ENCODE measurements around the gene BICDL2. TPM values are rescaled to one million over a fixed set of nuclear protein-coding genes. Genes with fewer than 3 reads are reported as not detected.

The BICDL2 gene
- total and polyA plus RNA-seq, 7 donors, result 0.36 to 83.8 (median 62.5) TPM; not detected in 2

DNA sequence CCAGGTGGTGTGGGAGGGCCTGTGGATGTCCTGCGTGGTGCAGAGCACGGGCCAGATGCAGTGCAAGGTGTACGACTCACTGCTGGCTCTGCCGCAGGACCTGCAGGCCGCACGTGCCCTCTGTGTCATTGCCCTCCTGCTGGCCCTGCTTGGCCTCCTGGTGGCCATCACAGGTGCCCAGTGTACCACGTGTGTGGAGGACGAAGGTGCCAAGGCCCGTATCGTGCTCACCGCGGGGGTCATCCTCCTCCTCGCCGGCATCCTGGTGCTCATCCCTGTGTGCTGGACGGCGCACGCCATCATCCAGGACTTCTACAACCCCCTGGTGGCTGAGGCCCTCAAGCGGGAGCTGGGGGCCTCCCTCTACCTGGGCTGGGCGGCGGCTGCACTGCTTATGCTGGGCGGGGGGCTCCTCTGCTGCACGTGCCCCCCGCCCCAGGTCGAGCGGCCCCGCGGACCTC, 23.2 kb downstream of the BICDL2 start:
- H3K4me3 ChIP-seq, result no peak overlapping the region
- no peak for TF ChIP-seq POLR2A (IDR thresholded peaks at IDR 0.05)
- TF ChIP-seq, protein P1, sequence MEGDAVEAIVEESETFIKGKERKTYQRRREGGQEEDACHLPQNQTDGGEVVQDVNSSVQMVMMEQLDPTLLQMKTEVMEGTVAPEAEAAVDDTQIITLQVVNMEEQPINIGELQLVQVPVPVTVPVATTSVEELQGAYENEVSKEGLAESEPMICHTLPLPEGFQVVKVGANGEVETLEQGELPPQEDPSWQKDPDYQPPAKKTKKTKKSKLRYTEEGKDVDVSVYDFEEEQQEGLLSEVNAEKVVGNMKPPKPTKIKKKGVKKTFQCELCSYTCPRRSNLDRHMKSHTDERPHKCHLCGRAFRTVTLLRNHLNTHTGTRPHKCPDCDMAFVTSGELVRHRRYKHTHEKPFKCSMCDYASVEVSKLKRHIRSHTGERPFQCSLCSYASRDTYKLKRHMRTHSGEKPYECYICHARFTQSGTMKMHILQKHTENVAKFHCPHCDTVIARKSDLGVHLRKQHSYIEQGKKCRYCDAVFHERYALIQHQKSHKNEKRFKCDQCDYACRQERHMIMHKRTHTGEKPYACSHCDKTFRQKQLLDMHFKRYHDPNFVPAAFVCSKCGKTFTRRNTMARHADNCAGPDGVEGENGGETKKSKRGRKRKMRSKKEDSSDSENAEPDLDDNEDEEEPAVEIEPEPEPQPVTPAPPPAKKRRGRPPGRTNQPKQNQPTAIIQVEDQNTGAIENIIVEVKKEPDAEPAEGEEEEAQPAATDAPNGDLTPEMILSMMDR (IDR thresholded peaks at IDR 0.05), result no peak
- no peak for TF ChIP-seq POLR2AphosphoS5 (IDR thresholded peaks at IDR 0.05)
- no peak for TF ChIP-seq EP300 (IDR thresholded peaks at IDR 0.05)
- intact Hi-C loops (cut with DNase I), result no loop called here
- peaks cover 0 to 10% (median 8%) of the 10 kb centered on the region in 4 donors for H3K4me1 ChIP-seq
- H3K27me3 ChIP-seq, result peaks cover 31 to 76% (median 67%) of the 10 kb centered on the region in 3 donors
- no peaks in the 10 kb centered on the region for H3K36me3 ChIP-seq
- 77 to 84% methylated on average over 27 of the region's 27 CpGs for WGBS, 2 donors
- no peak for DNase-seq
- no peak overlapping the region for H3K27ac ChIP-seq
- H3K9me3 ChIP-seq, result no peaks in the 10 kb centered on the region

DNA sequence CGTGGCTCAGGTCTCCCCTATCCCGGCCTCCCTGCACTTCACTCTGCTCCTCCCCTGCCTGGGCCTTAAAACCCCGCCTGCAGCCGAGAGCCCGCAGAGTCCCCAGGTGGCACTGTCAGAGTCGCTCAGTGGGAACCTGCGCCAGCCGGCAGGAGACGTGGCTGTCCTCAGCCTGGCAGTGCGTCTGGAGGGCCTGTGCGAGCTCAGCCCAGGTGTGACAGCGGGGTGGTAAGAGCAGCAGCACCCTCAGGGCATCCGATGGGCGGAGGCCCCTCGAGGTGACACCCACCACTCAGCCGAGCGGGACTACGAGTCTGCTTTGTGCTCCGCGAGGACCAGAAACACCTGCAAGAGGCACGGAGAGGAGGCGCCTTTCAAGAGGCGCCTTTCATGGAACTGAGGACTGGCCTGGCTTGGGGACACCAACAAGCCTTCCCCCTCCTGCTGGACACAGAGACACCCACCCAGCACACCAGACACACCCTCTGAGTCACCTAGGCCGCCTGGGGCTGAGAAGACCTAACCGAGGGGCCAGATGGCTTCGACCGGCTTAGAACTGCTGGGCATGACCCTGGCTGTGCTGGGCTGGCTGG, 23.8 kb downstream of the BICDL2 start, which contains the start of gene CLDN9:
CLDN9 (plus strand) TSS at position 96 of the 593 bp plus-strand sequence; CDS start at position 536, 440 bp downstream.
- intact Hi-C loops (cut with DNase I), result no loop called here
- Histone ChIP-seq H3K9me3 (no peaks in the 10 kb centered on the region), H3K4me1 (peaks cover 0 to 7% (median 4%) of the 10 kb centered on the region in 4 donors), H3K27me3 (peaks cover 30 to 76% (median 67%) of the 10 kb centered on the region in 3 donors), H3K27ac (no peak within 1 kb of the TSS), H3K4me3 (no peak within 1 kb of the TSS), H3K36me3 (no peaks in the 10 kb centered on the region)
- DNase-seq, result no peak
- 27 to 43% methylated on average over 27 of the region's 27 CpGs for WGBS, 2 donors
- TF ChIP-seq POLR2AphosphoS5 (IDR thresholded peaks at IDR 0.05) (no peak), EP300 (IDR thresholded peaks at IDR 0.05) (no peak), POLR2A (IDR thresholded peaks at IDR 0.05) (no peak)
- TF ChIP-seq, protein P1 (IDR thresholded peaks at IDR 0.05), result no peak

DNA sequence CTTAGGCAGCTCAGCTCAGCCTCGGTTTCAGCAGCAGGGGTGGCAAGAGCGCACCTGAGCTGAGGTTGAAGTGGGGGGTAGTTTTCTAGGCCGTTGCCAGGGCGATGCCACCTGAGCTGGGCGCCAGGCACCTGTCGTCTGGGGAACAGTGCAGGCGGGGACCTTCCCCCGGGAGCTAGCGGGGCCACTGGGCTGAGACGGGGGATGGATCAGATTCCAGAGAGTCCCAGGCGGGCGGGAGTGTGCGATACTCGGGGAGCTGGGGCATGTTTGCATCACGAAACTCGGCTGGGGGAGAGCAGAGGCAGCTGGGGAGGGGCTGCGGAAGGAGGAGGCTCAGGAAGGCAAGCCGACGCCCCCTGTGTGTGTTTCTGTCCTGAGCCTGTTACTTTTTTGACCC, 24.5 kb downstream of the BICDL2 start:
- Histone ChIP-seq H3K27ac (no peak overlapping the region), H3K27me3 (peaks cover 23 to 76% (median 67%) of the 10 kb centered on the region in 3 donors), H3K36me3 (no peaks in the 10 kb centered on the region), H3K4me3 (no peak overlapping the region), H3K9me3 (no peaks in the 10 kb centered on the region), H3K4me1 (no peaks in the 10 kb centered on the region)
- 13 to 34% methylated on average over 19 of the region's 19 CpGs for WGBS, 2 donors
- DNase-seq, result no peak
- intact Hi-C loops (cut with DNase I), result no loop called here
- TF ChIP-seq EP300 (IDR thresholded peaks at IDR 0.05) (no peak), POLR2AphosphoS5 (IDR thresholded peaks at IDR 0.05) (no peak), POLR2A (IDR thresholded peaks at IDR 0.05) (no peak)
- TF ChIP-seq, protein P1 (IDR thresholded peaks at IDR 0.05), result no peak

DNA sequence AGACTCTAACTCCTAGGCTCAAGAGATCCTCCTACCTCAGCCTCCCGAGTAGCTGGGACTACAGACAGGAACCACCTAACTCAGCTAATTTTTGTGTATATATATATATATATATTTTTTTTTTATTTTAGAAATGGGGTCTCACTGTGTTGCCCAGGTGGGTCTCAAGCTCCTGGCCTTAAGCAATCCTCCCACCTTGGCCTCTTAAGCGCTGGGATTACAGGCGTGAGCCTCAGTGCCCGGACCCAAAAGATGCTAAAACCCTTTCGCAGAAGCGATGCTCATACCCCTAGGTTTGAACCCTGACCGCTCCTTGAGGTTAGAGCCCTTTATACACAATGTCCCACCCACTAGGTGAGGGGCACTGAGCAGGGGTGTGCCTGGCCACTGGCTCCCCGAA, 26.2 kb downstream of the BICDL2 start:
- intact Hi-C loops (cut with DNase I), result no loop called here

DNA sequence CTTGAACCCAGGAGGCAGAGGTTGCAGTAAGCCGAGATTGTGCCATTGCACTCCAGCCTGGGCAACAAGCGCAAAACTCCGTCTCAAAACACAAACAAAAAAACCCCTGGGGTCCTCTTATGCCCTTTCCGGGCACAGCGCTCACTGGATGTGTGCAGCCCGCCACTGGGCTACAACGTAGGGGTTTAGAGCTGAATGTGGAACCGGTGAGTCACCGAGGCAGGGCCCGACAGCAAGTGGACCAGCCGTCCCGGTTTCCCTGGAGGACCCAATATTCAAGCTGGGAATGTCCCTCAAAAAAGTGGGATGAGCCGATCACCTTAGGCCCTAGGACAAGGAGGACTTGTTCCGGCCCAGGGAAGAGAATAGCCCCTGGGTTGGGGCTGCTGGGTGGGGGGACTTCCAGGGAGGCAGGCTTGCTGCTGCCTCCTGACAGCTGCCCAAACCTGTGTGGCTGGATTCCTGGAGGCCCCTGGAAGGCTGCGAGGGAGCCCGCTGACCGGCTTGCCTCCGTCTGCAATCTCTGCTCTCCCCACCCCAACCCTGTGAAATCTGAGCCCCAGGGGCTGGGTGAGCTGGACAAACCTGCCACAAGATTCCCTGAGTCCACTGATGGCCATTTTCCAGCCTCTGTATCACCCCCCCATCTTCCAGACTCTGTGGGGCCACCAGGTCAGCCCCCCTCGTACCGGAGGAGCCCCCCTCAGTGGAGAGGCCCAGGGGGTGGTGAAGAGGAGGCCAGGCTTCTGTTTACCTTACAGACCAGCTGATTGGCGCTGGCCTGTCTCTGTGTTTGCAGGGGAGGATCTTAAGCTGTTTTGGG, 27.0 kb downstream of the BICDL2 start:
- TF ChIP-seq POLR2AphosphoS5 (IDR thresholded peaks at IDR 0.05) (no peak), EP300 (IDR thresholded peaks at IDR 0.05) (no peak), POLR2A (IDR thresholded peaks at IDR 0.05) (no peak)
- TF ChIP-seq, protein P1 (IDR thresholded peaks at IDR 0.05), result no peak
- intact Hi-C loops (cut with DNase I), result no loop called here
- no peaks in the 10 kb centered on the region for H3K36me3 ChIP-seq
- H3K4me3 ChIP-seq, result no peak overlapping the region
- H3K9me3 ChIP-seq, result no peaks in the 10 kb centered on the region
- H3K27me3 ChIP-seq, result peaks cover 24 to 95% (median 84%) of the 10 kb centered on the region in 3 donors
- H3K27ac ChIP-seq, result no peak overlapping the region
- WGBS, 2 donors, result 48 to 64% methylated on average over 21 of the region's 21 CpGs
- H3K4me1 ChIP-seq, result peaks cover 0 to 3% (median 3%) of the 10 kb centered on the region in 4 donors
- no peak for DNase-seq

More for the DNA sequence above, 26.2 kb downstream of the BICDL2 start:
- Histone ChIP-seq H3K4me1 (no peaks in the 10 kb centered on the region), H3K27ac (no peak overlapping the region), H3K9me3 (no peaks in the 10 kb centered on the region), H3K27me3 (peaks cover 24 to 87% (median 77%) of the 10 kb centered on the region in 3 donors), H3K4me3 (no peak overlapping the region), H3K36me3 (no peaks in the 10 kb centered on the region)
- no peak for TF ChIP-seq EP300 (IDR thresholded peaks at IDR 0.05)
- 94 to 95% methylated on average over 8 of the region's 8 CpGs for WGBS, 2 donors
- no peak for DNase-seq
